Measurements from ENCODE around the gene YIPF6.
"Not testable (repeated sequence)": the region's sequence is repeated elsewhere in the genome, so short reads cannot be mapped to it uniquely, and the experiment has no call there.

Gene YIPF6

GRCh38 chrX:68487924-68488323 lies 10.9 kb upstream of the YIPF6 start:
- DNase-seq (ENCODE audit: low read depth in 1 of 2, low spot score in 1 of 2) = no peak
- in situ Hi-C loops (cut with HindIII; ENCODE audit: low pct_unique_long_range_greater_than_20kb, low sequenced_read_pairs) = no loop called here
- no peak for TF ChIP-seq JUND (IDR thresholded peaks at IDR 0.05; ENCODE audit: low read depth)

DNA sequence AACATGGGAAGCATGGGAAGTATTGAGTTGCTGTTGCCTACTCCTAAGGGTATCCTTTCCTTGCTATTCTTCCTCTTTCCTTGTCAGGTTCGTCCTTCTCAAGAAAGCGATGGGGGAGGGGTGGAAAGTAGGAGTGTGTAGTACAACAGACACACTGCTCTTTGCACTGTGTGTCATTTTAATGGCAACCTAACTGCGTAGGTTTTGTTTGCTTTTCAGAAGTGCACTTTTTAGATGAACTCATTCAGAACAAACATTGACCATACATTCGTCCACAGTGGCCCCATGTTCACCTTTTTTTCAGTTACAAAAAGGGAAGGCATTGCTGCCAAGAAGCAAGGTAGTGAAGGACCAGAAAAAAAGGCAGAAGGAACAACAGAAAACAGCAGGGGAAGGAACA lies 10.2 kb upstream of the YIPF6 start:
- no peak for TF ChIP-seq JUND (IDR thresholded peaks at IDR 0.05; ENCODE audit: low read depth)
- peak in 1 of 2 experiments; percentile 47 for DNase-seq (ENCODE audit: low read depth in 1 of 2, low spot score in 1 of 2)
- in situ Hi-C loops (cut with HindIII; ENCODE audit: low pct_unique_long_range_greater_than_20kb, low sequenced_read_pairs) = no loop called here

DNA sequence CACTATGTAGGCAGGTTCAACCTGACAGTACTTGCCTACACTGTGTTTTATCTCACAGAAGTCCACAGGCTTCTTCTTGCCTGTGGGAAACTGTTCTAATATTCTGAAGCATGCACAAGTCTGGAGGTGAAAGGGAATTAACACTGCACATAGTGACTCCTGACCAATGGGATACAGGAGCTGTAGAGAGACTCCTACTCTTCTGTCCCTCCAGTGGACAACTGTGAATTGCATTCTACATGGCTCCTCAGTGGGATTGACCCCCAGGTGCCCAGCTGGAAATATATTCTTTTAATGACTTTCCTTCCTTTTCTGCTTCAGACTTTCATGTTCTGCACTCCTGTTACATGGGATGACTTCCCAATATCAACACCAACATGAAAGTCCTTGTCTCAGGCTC lies 8.2 kb upstream of the YIPF6 start:
- DNase-seq (ENCODE audit: low read depth in 1 of 2, low spot score in 1 of 2) = peak in 1 of 2 experiments; percentile 57
- in situ Hi-C loops (cut with HindIII; ENCODE audit: low pct_unique_long_range_greater_than_20kb, low sequenced_read_pairs) = no loop called here
- no peak for TF ChIP-seq JUND (IDR thresholded peaks at IDR 0.05; ENCODE audit: low read depth)

GRCh38 chrX:68492583-68492982 lies 6.3 kb upstream of the YIPF6 start:
- TF ChIP-seq JUND (IDR thresholded peaks at IDR 0.05; ENCODE audit: low read depth) = no peak
- no peak for DNase-seq (ENCODE audit: low read depth in 1 of 2, low spot score in 1 of 2)
- in situ Hi-C loops (cut with HindIII; ENCODE audit: low pct_unique_long_range_greater_than_20kb, low sequenced_read_pairs) = no loop called here

DNA sequence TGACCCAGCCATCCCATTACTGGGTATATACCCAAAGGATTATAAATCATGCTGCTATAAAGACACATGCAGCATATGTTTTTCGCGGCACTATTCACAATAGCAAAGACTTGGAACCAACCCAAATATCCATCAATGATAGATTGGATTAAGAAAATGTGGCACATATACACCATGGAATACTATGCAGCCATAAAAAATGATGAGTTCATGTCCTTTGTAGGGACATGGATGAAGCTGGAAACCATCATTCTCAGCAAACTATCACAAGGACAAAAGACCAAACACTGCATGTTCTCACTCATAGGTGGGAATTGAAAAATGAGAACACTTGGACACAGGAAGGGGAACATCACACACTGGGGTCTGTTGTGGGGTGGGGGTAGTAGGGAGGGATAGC lies 5.1 kb upstream of the YIPF6 start:
- DNase-seq (ENCODE audit: low read depth in 1 of 2, low spot score in 1 of 2); in situ Hi-C loops (cut with HindIII; ENCODE audit: low pct_unique_long_range_greater_than_20kb, low sequenced_read_pairs): not testable (repeated sequence)

DNA sequence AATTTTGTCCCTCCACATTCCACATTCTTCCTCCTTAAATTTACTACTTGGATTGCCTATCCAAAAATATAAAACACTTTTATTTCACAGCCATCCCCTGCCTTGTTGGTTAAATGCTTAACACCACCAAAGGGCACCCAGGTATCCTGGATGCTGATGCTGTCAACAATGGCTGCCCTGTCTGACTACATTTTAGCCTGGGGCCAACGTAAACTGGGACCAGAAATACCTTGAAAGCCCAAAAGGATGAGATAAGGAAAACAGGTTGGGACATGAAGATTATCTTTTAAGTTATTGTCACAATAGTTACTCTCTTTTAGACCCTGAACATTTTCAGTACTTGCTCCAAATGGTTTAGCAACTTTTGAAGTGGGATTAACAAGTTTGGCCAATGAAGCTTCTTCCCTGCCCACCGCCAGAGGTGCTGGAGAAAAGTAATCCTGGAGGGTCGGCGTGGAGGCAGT lies 775 bp upstream of the YIPF6 start:
- in situ Hi-C loops (cut with HindIII; ENCODE audit: low pct_unique_long_range_greater_than_20kb, low sequenced_read_pairs) = no loop called here

GRCh38 chrX:68499543-68500504 lies 973 bp downstream of the YIPF6 start:
- no peak for TF ChIP-seq JUND (IDR thresholded peaks at IDR 0.05; ENCODE audit: low read depth)
- in situ Hi-C loops (cut with HindIII; ENCODE audit: low pct_unique_long_range_greater_than_20kb, low sequenced_read_pairs) = no loop called here
- no peak for DNase-seq (ENCODE audit: low read depth in 1 of 2, low spot score in 1 of 2)

More for the DNA sequence above, 775 bp upstream of the YIPF6 start:
- no peak for TF ChIP-seq JUND (IDR thresholded peaks at IDR 0.05; ENCODE audit: low read depth)
- DNase-seq (ENCODE audit: low read depth in 1 of 2, low spot score in 1 of 2) = peak in 1 of 2 experiments; percentile 32

GRCh38 chrX:68503836-68504636 lies 5.2 kb downstream of the YIPF6 start:
- DNase-seq (ENCODE audit: low read depth in 1 of 2, low spot score in 1 of 2) = no peak
- no peak for TF ChIP-seq JUND (IDR thresholded peaks at IDR 0.05; ENCODE audit: low read depth)
- in situ Hi-C loops (cut with HindIII; ENCODE audit: low pct_unique_long_range_greater_than_20kb, low sequenced_read_pairs) = no loop called here

- no peak for TF ChIP-seq JUND (IDR thresholded peaks at IDR 0.05; ENCODE audit: low read depth)
- DNase-seq (ENCODE audit: low read depth in 1 of 2, low spot score in 1 of 2) = no peak
- in situ Hi-C loops (cut with HindIII; ENCODE audit: low pct_unique_long_range_greater_than_20kb, low sequenced_read_pairs) = no loop called here
Measured at GRCh38 chrX:68506649-68507048, 7.8 kb downstream of the YIPF6 start.

DNA sequence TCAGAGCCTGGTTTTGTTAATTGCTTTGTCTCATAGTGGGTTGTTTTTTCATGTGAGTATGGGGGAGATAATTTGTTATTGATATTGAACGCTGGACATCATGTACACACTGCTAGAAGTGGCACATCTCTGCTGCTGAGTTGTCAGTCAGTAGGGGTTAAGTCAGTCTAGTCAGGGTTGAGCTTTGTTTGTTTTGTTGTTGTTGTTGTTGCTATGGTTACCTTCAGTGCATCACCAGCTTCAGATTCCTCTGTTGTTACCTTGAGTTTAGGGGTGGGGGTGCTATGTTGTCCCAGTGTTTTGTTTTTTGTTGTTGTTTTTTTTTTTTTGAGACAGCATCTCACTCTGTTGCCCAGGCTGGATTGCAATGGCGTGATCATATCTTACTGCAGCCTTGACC lies 9.9 kb downstream of the YIPF6 start:
- no peak for DNase-seq (ENCODE audit: low read depth in 1 of 2, low spot score in 1 of 2)
- in situ Hi-C loops (cut with HindIII; ENCODE audit: low pct_unique_long_range_greater_than_20kb, low sequenced_read_pairs) = no loop called here
- no peak for TF ChIP-seq JUND (IDR thresholded peaks at IDR 0.05; ENCODE audit: low read depth)

- no peak for TF ChIP-seq JUND (IDR thresholded peaks at IDR 0.05; ENCODE audit: low read depth)
- peak in 1 of 2 experiments; percentile 39 for DNase-seq (ENCODE audit: low read depth in 1 of 2, low spot score in 1 of 2)
- in situ Hi-C loops (cut with HindIII; ENCODE audit: low pct_unique_long_range_greater_than_20kb, low sequenced_read_pairs) = no loop called here
Measured at GRCh38 chrX:68511255-68511654, 12.4 kb downstream of the YIPF6 start.

GRCh38 chrX:68524680-68525079 lies 25.8 kb downstream of the YIPF6 start:
- in situ Hi-C loops (cut with HindIII; ENCODE audit: low pct_unique_long_range_greater_than_20kb, low sequenced_read_pairs); DNase-seq (ENCODE audit: low read depth in 1 of 2, low spot score in 1 of 2): not testable (repeated sequence)
